GM06990 (cell line): ENCODE results near the gene DOK7.

Source experiments
- DNase-seq: peaks from one replicate; pipeline ENCODE4 v3.0.0-alpha.2; 2011; ENCODE audit not compliant: insufficient read length; ENCODE audit errors: extremely low read depth
- H3K27me3 ChIP-seq: replicated peaks from 2 replicates; pipeline ENCODE4 v1.6.0; 2011; ENCODE audit warnings: low read length; ENCODE audit not compliant: control insufficient read depth, insufficient read depth
- H3K36me3 ChIP-seq: 2 replicates; pipeline ENCODE4 v1.5.1; 2011; ENCODE audit warnings: low read length; ENCODE audit not compliant: control insufficient read depth, insufficient read depth
- H3K4me3 ChIP-seq: replicated peaks from 2 replicates; pipeline ENCODE4 v1.5.1; 2011; ENCODE audit warnings: low read depth, mild to moderate bottlenecking, control low read depth, low read length
- TF ChIP-seq, protein P1 (sequence below): IDR thresholded peaks from 2 replicates; pipeline ENCODE4 v1.5.1; 2011; ENCODE audit warnings: low read length, control low read depth, mild to moderate bottlenecking, inconsistent platforms; ENCODE audit not compliant: insufficient read depth, poor library complexity, severe bottlenecking

DOK7 gene

GRCh38 chr4:3460926-3461325 is 2.2 kb upstream of the DOK7 start:
- Histone ChIP-seq H3K36me3 (no peaks in the 10 kb centered on the region), H3K27me3 (no peaks in the 10 kb centered on the region; the same call in none of the 2 replicates), H3K4me3 (no peak overlapping the region)
- TF ChIP-seq, protein P1, sequence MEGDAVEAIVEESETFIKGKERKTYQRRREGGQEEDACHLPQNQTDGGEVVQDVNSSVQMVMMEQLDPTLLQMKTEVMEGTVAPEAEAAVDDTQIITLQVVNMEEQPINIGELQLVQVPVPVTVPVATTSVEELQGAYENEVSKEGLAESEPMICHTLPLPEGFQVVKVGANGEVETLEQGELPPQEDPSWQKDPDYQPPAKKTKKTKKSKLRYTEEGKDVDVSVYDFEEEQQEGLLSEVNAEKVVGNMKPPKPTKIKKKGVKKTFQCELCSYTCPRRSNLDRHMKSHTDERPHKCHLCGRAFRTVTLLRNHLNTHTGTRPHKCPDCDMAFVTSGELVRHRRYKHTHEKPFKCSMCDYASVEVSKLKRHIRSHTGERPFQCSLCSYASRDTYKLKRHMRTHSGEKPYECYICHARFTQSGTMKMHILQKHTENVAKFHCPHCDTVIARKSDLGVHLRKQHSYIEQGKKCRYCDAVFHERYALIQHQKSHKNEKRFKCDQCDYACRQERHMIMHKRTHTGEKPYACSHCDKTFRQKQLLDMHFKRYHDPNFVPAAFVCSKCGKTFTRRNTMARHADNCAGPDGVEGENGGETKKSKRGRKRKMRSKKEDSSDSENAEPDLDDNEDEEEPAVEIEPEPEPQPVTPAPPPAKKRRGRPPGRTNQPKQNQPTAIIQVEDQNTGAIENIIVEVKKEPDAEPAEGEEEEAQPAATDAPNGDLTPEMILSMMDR: no peak
- no peak for DNase-seq

DNA sequence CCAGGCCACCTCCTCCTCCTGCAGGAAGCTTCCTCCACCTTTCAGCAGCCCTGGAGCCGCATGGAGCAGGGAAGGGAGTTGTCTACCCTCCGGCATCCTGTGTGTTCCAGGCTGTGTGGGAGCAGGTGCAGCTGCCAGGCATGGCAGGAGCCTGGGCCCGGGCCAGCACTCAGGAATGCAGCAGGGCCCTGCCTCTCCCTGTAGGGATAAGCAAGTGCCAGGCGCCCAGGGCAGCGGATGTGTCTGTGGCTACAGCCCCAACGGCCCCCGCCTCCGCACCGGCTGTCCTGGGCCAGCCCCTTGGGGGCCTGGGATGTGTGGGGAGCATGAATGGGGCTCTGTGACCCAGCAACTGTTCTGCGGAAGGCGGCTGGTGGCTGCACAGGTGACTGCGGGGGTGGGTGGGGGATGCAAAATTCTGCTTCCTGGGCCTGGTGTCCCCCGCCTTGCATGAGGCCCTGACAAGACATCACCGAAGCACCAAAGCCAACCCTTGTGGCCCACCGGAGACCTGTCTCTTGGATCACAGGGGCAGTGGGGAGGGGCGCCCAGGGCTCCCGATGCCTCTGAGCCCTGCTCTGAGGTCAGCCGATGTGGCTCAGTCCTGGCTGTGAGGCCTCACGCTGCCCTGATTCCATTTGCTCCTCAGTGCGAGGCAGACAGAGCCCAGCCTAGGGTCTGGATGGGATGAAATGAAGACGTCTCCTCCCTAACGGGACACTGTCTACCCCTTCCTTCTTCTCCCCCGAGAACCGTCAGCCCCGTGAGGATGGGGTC is 1.4 kb upstream of the DOK7 start:
- Histone ChIP-seq H3K4me3 (no peak overlapping the region), H3K36me3 (no peaks in the 10 kb centered on the region), H3K27me3 (no peaks in the 10 kb centered on the region; the same call in none of the 2 replicates)
- TF ChIP-seq, protein P1: no peak
- DNase-seq: no peak

DNA sequence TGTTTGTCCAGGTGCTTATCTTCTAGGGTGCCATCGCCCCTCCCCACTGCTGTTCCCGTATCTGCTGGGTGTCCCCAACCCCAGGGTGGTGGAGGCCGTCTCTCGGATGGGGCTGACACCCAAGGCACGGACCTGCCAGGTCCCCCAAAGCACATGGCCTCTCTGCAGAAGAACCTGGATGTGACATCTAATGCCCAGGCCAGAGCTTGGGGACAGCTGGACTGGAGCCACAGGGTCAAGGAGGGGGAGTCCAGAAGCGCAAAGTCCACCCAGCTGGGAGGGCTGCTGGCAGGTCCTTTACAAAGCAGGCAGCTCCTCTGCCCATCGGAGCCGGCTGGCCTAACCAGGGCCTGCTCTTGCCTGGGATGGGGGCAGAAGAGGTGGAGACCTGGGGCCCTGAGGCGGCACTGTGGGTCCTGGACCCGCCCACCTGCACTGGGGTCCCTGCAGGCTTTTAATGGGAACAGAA is 751 bp upstream of the DOK7 start:
- TF ChIP-seq, protein P1: no peak
- H3K36me3 ChIP-seq: no peaks in the 10 kb centered on the region
- DNase-seq: no peak
- no peak overlapping the region for H3K4me3 ChIP-seq
- H3K27me3 ChIP-seq: no peaks in the 10 kb centered on the region; the same call in none of the 2 replicates

- H3K4me3 ChIP-seq: no peak overlapping the region
- no peak for DNase-seq
- no peaks in the 10 kb centered on the region for H3K36me3 ChIP-seq
- TF ChIP-seq, protein P1: no peak
- no peaks in the 10 kb centered on the region; the same call in none of the 2 replicates for H3K27me3 ChIP-seq
Observed at GRCh38 chr4:3463556-3464348, 646 bp downstream of the DOK7 start.

GRCh38 chr4:3464349-3464905 is 1.3 kb downstream of the DOK7 start:
- DNase-seq: no peak
- H3K36me3 ChIP-seq: no peaks in the 10 kb centered on the region
- no peaks in the 10 kb centered on the region; the same call in none of the 2 replicates for H3K27me3 ChIP-seq
- TF ChIP-seq, protein P1: no peak
- H3K4me3 ChIP-seq: no peak overlapping the region
